Tibial artery (tissue), 4 donors: ENCODE measurements around the gene MYO1B.

Experiments used
- DNase-seq, 2 donors: peaks; one replicate each; pipeline ENCODE4 v3.0.0-alpha.2; 2019
- H3K27ac ChIP-seq, 2 donors: fragments of 200-600 bp; sonication (generic) in 1 of 2; 1 replicate in 1 of 2; 2 replicates in 1 of 2; pipeline ENCODE4 v1.5.1; 2018 to 2019; ENCODE audit warnings: mild to moderate bottlenecking in 1 of 2
- H3K27me3 ChIP-seq, 2 donors: fragments of 200-600 bp; sonication (generic) in 1 of 2; one replicate each; pipeline versions ENCODE4 v1.5.1 to v1.6.0; 2016 to 2019
- H3K36me3 ChIP-seq, 3 donors: fragments of 200-600 bp; sonication (generic) in 2 of 3; one replicate each; pipeline ENCODE4 v1.5.1; 2016 to 2019; ENCODE audit warnings: mild to moderate bottlenecking in 2 of 3
- H3K4me1 ChIP-seq, 4 donors: fragments of 200-600 bp; sonication (generic) in 2 of 4; 1 replicate in 3 of 4; 2 replicates in 1 of 4; pipeline ENCODE4 v1.5.1; 2016 to 2019
- H3K4me3 ChIP-seq, 2 donors: fragments of 200-600 bp; sonication (generic) in 1 of 2; 1 replicate in 1 of 2; 2 replicates in 1 of 2; pipeline ENCODE4 v1.5.1; 2018 to 2019; ENCODE audit warnings: mild to moderate bottlenecking in 2 of 2
- H3K9me3 ChIP-seq, 3 donors: fragments of 200-600 bp; sonication (generic) in 1 of 3; one replicate each; pipeline ENCODE4 v1.5.1; 2016 to 2019
- CTCF ChIP-seq, 2 experiments: fragments of 200-600 bp in 1 of 2; fragments of 450-650 bp in 1 of 2; IDR thresholded peaks; one replicate each; pipeline ENCODE4 v1.5.1; 2017 to 2019; ENCODE audit warnings: antibody characterized with exemption in 2 of 2, mild to moderate bottlenecking in 1 of 2, moderate library complexity in 1 of 2
- intact Hi-C: fragments of 100-400 bp; cut with DNase I; formaldehyde crosslinking; loops from one replicate; pipeline ENCODE4 v1.15.0; 2023; ENCODE audit warnings: low total_unique reads

The MYO1B gene

GRCh38 chr2:191329841-191330240 lies 84.6 kb downstream of the MYO1B start:
- no peak for DNase-seq
- H3K9me3 ChIP-seq, result no peaks in the 10 kb centered on the region
- peaks cover 0 to 19% (median 5%) of the 10 kb centered on the region in 3 donors for H3K36me3 ChIP-seq
- no peak for TF ChIP-seq CTCF (IDR thresholded peaks at IDR 0.05)
- H3K4me3 ChIP-seq, result no peak overlapping the region
- H3K4me1 ChIP-seq, result peaks cover 0 to 28% (median 0%) of the 10 kb centered on the region in 4 donors
- intact Hi-C loops, result no loop called here
- no peaks in the 10 kb centered on the region for H3K27me3 ChIP-seq
- H3K27ac ChIP-seq, result no peak overlapping the region

GRCh38 chr2:191333911-191334357 lies 88.7 kb downstream of the MYO1B start:
- peak in 1 of 2 donors; percentile 31 for DNase-seq
- H3K27ac ChIP-seq, result peak overlapping the region in 1 of 2 donors; percentile 40
- H3K27me3 ChIP-seq, result no peaks in the 10 kb centered on the region
- TF ChIP-seq CTCF (IDR thresholded peaks at IDR 0.05), result no peak
- no peaks in the 10 kb centered on the region for H3K9me3 ChIP-seq
- H3K36me3 ChIP-seq, result peaks cover 0 to 22% (median 5%) of the 10 kb centered on the region in 3 donors
- peaks cover 0 to 26% (median 0%) of the 10 kb centered on the region in 4 donors for H3K4me1 ChIP-seq
- H3K4me3 ChIP-seq, result no peak overlapping the region
- intact Hi-C loops, result no loop called here

DNA sequence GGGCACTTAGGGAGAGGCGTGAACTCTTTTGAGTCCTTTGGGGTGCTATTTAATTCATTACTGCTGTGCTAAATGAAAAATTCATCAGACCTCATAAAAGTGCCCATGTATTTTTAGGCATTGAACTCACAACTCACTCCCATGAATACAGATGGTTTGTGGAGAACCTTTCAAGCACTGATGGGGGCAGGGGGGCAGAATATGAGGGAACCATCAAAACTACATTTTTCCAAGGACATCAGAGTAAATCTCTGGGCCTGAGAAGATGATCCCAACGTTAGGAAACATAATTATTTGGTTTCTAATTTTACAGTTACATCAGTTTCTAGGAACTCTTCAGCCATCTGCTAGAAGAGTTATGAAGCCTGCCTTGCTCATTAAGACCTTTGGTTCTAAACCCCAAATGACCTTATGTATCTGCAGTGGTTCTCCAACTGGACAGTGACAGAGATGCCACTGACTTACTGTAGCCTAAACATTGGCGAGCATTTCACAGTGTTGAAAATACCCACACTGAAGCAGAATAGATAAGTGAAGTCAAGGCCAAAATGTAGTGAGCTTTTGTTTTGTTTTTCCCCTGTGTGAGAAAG lies 90.8 kb downstream of the MYO1B start:
- Histone ChIP-seq H3K27ac (no peak overlapping the region), H3K4me3 (no peak overlapping the region), H3K9me3 (no peaks in the 10 kb centered on the region), H3K27me3 (no peaks in the 10 kb centered on the region), H3K36me3 (peaks cover 0 to 11% (median 3%) of the 10 kb centered on the region in 3 donors), H3K4me1 (peaks cover 0 to 26% (median 0%) of the 10 kb centered on the region in 4 donors)
- TF ChIP-seq CTCF (IDR thresholded peaks at IDR 0.05), result no peak
- no peak for DNase-seq
- intact Hi-C loops, result no loop called here

- H3K36me3 ChIP-seq, result peaks cover 0 to 6% (median 0%) of the 10 kb centered on the region in 3 donors
- H3K4me3 ChIP-seq, result no peak overlapping the region
- H3K27ac ChIP-seq, result no peak overlapping the region
- DNase-seq, result no peak
- intact Hi-C loops, result no loop called here
- peaks cover 0 to 9% (median 0%) of the 10 kb centered on the region in 4 donors for H3K4me1 ChIP-seq
- H3K9me3 ChIP-seq, result no peaks in the 10 kb centered on the region
- no peak for TF ChIP-seq CTCF (IDR thresholded peaks at IDR 0.05)
- no peaks in the 10 kb centered on the region for H3K27me3 ChIP-seq
These were observed 96.2 kb downstream of the MYO1B start for GRCh38 chr2:191341436-191341835.

DNA sequence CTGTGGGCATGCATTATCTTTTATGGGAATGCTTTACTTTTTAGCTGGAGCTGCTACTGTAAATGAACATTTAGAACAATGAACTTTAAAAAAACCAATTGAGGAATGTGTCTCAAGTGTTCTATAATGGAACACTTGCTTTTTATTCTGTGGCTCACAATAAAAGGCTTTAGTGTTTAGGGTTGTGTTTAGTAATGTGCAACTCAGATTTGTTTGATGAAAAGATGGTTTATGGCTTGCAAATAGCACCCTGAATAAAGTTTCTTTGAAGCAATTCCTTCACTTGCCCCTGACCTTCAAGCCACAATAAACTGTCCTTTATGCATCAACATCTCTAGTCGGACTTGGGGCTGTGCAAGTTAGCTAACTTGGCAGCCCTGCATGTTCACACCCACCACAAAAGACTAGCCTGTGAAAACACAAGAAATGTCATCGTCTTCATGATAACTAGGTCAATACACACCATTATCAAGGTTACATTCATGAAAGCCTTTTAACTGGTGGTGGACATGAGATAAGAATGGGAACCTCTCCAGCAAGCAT lies 98.7 kb downstream of the MYO1B start:
- intact Hi-C loops, result no loop called here

More for the DNA sequence above, 98.7 kb downstream of the MYO1B start:
- Histone ChIP-seq H3K27me3 (no peaks in the 10 kb centered on the region), H3K36me3 (peaks cover 0 to 6% (median 0%) of the 10 kb centered on the region in 3 donors), H3K27ac (no peak overlapping the region), H3K4me3 (no peak overlapping the region), H3K4me1 (peaks cover 0 to 4% (median 0%) of the 10 kb centered on the region in 4 donors), H3K9me3 (no peaks in the 10 kb centered on the region)
- TF ChIP-seq CTCF (IDR thresholded peaks at IDR 0.05), result no peak
- DNase-seq, result no peak
